GM21786 (cell line): ENCODE data around the gene PACSIN1.
A peak's percentile ranks its signal among the peaks of the same experiment; 100 is the strongest.
"Not testable (repeated sequence)": the region's sequence is repeated elsewhere in the genome, so short reads cannot be mapped to it uniquely, and the experiment has no call there.

Experiments
- ATAC-seq: cut with Tn5 transposase; IDR thresholded peaks from one replicate; pipeline ENCODE4 v1.9.1; 2021; ENCODE audit not compliant: unreplicated experiment

Gene PACSIN1

GRCh38 chr6:34457742-34458735 is 7.8 kb upstream of the PACSIN1 start:
- ATAC-seq = no peak

DNA sequence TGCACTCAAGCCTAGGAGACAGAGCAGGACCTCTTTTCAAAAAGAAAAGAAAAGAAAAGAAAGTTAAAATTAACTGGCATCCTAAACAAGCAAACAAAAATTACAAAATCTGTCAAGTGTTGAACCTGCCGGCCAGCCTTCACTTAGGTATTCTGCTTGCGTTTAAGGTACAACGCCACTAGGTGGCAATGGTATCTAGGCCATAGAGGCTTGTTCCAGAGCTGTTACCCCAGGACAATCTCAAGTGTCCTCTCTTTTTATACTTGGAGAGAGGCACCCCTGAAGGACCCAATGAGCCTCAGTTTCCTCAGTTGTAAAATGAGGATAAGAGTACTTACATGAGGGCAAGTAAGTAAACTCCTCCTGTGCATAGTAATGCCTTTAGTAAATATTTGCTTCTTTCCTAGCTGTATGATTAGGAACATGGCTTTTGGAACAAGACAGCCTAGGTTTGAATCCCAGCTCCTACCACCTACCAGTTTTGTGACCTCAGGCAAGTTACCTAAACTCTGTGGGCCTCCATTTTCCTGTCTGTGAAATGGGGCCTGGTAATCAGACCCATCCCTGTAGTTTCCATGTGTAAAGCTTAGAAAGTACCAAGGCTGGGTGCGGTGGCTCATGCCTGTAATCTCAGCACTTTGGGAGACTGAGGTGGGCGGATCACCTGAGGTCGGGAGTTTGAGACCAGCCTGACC is 5.8 kb upstream of the PACSIN1 start:
- no peak for ATAC-seq

DNA sequence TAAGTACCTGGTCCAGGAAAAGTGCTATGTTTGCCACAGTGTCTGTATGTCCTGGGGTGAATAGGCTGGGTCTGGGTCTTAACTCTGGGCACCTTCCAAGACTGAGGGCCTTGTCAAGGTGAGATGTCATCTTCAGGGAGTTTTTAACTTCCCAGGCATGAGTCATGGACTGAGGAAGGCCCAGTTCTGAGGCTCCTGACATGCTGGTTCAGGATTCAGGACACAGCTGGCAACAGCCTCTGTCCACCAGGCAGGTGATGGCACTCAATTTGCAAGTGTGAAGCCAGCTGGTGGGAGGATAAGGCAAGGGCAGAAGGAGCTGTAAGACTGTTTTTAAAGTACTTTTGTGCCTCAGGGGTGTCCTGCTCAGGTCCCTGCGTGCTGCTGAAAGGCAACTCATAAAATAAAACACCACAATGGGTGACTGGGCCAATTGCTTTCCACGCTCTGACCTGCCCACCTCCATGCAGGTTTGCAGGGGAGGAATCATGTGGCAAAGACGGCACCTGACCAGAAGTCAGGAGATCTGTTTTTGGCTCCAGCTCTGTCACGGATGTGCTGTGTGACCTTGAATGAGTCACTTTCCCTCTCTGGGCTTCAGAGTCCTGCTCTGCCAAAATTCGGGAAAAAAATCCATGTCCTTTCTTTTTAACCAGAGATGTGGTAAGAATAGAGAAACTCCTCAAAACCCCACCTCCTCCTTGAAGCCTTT is 4.9 kb upstream of the PACSIN1 start:
- no peak for ATAC-seq

DNA sequence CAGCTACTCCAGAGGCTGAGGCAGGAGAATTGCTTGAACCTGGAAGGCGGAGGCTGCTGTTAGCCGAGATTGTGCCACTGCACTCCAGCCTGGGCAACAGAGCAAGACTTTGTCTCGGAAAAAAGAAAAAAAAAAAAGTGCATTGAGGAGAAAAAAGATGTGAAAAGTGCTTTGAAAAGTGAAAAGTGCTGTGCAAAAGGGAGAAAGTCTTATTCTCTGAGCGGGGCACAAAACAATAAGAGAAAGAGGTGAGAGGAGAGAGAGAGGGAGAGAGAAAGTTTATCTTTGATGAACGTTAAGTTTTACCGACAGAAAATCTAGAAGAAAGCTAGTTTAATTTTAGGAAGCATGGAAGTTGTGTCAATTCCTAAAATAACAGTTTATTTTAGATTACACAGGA is 3.9 kb upstream of the PACSIN1 start:
- ATAC-seq = no peak

DNA sequence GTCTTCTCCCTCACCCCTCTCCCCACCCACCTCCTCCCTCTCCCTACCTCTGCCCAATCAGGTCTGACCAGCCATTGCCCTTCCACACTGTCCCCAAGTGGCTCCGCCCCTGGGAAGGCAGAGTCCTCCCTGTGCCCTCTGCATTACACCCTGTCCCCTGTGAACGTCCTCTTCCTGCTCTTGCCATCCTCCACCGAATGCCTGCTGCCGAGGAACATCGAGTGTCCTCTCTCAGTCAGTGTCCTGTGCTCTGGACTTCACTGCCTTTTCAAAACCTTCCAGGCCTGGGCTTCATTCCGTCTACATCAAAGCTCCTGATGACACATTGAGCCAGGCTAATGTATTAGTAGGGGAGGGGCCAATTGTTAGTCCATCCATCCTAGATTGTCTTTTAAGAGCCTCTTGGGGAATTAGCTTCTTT is 3.3 kb upstream of the PACSIN1 start:
- ATAC-seq = no peak

- ATAC-seq = no peak
Observed at GRCh38 chr6:34463299-34463698, 2.6 kb upstream of the PACSIN1 start.

GRCh38 chr6:34463849-34464248 is 2.0 kb upstream of the PACSIN1 start:
- ATAC-seq = no peak

DNA sequence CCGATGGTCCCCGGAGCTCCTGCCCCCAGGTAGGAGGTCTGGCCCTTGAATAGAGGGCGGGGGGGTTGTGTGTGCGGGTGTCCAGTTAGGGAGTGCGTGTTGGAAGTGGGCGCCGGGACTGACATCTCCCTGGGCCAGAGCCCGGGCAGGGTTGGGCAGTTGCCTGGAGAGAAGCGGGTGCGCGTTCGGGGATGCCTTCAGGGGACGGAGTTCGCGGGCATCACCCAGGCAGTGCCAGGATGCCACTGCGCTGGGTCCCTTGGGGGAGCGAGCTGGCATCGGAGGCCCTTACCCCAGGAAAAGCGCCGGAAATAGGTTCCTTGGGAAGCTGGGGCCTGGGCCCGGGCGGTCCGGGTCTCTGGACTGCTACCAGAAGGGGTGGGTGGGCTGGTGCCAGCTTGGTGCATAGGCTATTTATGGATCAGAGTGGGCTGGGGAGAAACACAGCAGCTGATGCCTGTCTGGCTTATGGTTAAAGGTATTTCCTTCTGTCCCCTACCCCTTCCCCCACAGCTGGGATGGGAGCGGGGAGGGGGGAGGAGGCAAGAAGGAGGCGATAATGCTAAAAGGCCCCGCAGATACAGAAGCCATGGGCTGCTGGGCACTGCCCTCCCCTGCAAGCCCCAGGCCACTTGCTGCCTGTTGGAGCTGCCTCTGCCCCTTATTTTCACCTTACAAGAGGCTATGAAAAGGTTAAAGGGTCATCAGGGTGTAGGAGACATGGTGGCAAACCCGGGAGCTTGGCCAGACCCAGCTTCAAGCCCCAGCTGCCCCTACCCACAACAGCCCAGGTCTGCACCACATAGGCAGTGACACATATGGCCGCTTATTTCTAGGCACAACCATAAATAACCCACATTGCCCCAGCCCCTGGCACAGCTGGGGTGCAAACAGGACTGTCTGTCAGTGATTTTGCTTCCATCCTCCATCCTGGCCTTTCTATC is 638 bp downstream of the PACSIN1 start:
- ATAC-seq = no peak

GRCh38 chr6:34468378-34468892 is 2.6 kb downstream of the PACSIN1 start:
- ATAC-seq = peak; percentile 77

GRCh38 chr6:34469499-34469898 is 3.6 kb downstream of the PACSIN1 start:
- ATAC-seq = no peak

DNA sequence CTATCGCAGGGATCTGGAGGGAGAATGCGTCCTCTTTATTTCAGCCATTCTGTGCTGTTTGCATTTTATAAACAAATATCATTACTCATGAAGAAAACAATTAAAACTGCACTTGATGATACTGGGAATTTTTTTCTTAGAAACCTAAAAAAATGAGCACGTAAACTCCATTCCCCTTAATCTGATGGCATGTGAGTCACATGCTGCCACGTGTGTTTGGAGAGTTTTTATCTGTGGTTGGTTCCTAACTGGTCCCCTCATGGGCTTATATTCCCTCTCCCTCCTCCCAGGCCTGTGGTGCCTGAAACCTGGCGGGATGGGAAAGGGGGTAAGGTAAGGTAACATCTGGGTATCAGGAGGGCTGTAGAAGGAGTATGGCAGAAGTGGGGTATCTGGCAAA is 6.5 kb downstream of the PACSIN1 start:
- no peak for ATAC-seq

DNA sequence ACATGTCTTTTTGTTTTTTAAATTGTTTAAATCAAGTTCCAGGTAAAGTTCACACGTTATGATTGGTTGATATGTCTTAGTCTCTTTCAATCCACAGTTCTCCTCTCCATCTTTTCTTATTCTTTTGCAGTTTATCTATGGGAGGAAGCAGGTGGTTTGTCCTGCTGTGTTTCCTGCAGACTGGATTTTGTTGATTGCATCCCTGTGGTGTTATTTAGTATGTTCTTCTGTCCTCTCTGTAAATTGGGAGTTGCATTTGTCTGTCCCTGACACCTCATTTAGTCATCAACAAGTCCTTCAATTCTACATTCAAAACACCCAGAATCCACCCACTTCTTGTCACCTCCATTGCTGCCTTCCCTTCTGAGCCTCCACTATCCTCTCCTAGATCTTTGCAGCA is 8.1 kb downstream of the PACSIN1 start:
- no peak for ATAC-seq

- ATAC-seq = no peak
Observed at GRCh38 chr6:34474754-34475153, 8.9 kb downstream of the PACSIN1 start.

DNA sequence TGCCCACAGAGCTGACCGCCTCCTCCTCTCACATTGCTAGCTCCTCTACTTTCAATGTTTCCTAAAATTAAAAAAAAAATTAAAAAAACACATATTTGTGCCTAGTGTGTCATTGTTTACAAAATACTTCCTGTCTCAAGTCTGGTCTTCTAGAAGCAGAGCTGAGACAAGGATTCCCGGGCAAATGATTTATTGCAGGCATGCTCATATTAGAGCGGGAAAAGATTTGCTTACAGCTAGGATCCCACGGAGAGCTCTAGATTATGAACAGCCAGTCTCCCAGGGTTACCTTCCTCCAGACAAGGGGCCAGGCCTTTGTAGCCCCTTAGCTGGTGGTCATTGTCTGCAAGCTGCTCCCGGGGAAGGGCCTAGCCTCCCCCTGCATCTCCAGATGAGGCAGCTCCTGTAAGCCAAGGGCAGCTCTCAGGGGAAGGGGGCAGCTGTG is 9.4 kb downstream of the PACSIN1 start:
- no peak for ATAC-seq

DNA sequence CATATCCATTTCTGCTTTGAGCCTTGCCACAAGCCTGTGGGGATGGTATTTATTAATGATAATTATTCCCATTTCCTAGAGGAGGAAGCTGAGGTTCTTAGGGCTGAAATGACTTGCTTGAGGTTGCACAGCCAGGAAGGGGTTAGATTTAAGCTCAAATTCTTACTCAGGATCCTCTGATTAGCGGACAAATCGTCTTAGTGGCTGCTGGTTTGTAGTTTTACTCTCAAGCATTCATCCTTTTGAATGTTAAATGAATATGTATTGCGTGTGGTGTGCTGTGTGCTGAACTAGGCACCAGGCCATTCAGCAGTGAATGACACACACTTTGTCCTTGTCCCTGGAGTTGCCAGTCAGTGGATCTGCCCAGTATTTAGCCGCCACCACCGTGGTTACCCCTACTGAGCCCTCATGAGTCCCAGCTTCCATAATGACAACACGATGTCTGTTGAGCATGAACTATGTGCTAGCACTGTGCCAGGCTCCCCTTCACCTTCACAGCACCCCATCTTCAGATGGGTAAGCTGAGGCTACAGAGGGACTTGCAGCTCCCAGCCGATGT is 10.0 kb downstream of the PACSIN1 start:
- ATAC-seq = no peak

DNA sequence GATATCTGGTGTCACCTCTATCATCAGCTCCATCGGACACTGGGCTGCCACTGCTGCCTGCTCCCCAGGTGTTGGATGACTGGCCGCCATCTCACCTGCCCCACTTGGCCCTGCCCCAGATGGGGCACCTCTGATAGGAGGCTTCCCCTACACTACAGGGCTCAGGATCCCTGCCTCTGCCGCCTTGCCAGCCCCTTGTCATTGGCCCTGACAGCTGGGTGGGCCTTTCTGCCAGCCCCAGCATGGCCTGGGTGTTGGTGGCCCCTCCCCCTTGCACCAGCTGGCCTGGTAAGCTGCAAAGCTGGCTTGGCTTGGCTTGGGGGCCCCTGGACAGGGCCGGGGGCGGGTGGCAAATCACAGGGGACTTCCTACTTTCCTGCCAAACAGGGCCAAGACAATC is 10.6 kb downstream of the PACSIN1 start:
- ATAC-seq = no peak

DNA sequence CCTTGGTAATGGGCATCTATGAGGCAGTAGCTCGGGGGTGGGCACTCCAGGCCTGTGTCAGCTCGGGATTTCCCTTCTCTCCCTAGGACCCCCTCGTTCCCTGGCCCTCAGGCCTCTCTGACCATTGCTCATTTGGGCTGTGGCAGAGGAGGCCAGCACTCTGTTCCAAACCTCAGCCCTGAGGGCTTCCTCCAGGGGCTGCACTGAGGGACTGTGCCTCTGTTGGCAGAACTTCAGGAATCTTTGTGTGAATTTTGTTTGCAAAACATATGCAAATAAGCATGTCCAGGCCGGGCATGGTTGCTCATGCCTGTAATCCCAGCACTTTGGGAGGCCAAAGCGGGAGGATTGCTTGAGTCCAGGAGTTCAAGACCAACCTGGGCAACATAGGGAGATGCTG is 11.0 kb downstream of the PACSIN1 start:
- ATAC-seq = no peak

- no peak for ATAC-seq
Observed at GRCh38 chr6:34478796-34479195, 12.9 kb downstream of the PACSIN1 start.

GRCh38 chr6:34483781-34484180 is 17.9 kb downstream of the PACSIN1 start:
- ATAC-seq = not testable (repeated sequence)

DNA sequence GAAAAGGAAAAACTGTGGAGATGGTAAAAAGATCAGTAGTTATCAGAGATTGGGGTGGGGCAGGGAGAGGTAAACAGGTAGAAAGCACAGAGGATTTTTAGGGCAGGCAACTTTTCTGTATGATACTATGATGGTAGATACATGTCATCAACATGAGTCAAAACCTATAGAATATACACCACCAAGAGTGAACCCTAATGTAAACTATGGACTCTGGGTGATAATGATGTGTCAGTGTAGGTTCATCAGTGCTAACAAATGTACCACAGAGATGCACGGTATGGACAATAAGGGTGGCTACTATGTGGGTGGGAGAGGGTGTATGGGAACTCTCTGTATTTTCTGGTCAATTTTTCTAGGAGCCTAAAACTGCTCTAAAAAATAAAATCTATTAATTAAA is 18.5 kb downstream of the PACSIN1 start:
- ATAC-seq = no peak
